ENCODE data around the gene HAGH. TPM values are rescaled to one million over a fixed set of nuclear protein-coding genes. Genes with fewer than 3 reads are reported as not detected.
"Not testable (repeated sequence)": the region's sequence is repeated elsewhere in the genome, so short reads cannot be mapped to it uniquely, and the experiment has no call there.

HAGH gene
- 31.1 TPM in 2 replicates for total RNA-seq
- long read RNA-seq, transcript HAGH-202 (9 exons, 2,984 nt): major isoform, 11 of 16 reads
- long read RNA-seq, partial matches to known transcripts: 1 of 16 reads
- long read RNA-seq, other reads (novel, unspliced or antisense): 3 of 16 reads

DNA sequence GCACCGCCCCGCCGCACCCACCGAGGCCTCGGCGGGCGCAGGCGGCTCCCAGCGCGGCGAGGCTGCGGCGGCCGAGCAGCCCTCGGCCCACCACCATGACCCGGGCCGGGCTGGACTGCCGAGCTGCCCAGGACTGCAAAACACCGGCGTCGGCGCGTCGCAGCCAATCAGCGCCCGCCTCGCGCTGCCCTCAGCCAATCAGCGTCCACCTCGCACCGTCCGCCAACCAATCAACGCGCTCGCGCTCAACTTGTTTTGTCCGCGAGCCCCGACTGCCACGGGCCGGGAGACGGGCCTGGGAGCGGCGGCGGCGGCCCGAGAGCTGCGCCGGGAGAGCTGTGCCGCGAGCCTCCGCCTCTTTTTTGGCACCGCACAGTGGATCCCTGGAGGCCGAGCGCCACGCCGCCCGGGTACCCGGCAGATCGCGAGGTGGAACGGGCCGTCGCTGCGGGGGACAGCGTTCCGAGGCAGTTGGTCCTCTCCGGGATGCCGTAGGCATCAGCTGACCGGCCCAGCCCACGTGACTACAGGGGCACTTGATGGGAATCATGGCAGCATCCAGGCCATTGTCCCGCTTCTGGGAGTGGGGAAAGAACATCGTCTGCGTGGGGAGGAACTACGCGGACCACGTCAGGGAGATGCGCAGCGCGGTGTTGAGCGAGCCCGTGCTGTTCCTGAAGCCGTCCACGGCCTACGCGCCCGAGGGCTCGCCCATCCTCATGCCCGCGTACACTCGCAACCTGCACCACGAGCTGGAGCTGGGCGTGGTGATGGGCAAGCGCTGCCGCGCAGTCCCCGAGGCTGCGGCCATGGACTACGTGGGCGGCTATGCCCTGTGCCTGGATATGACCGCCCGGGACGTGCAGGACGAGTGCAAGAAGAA, at the start of gene HAGH, which contains the start of gene FAHD1:
TSS of gene HAGH (minus strand) at position 135 of the 883 bp plus-strand sequence. CDS start at position 97, 38 bp downstream.
TSS of gene FAHD1 (plus strand) at position 516 of the 883 bp plus-strand sequence. CDS start at position 549, 33 bp downstream.
- peaks cover 37% of the 10 kb centered on the region for H3K4me1 Mint-ChIP-seq
- H3K9me3 Mint-ChIP-seq: no peaks in the 10 kb centered on the region
- H3K4me3 Mint-ChIP-seq: peak within 1 kb of the TSS; percentile 96
- DNase-seq (ENCODE audit: low read depth, low spot score): peak; percentile 94
- H3K36me3 Mint-ChIP-seq (ENCODE audit: low read depth): peaks cover 3% of the 10 kb centered on the region
- H3K27ac Mint-ChIP-seq (ENCODE audit: unreplicated experiment): peak within 1 kb of the TSS; percentile 97
- TF ChIP-seq CTCF (conservative IDR thresholded peaks at IDR 0.05): no peak
- H3K27me3 Mint-ChIP-seq (ENCODE audit: low read depth): no peaks in the 10 kb centered on the region

DNA sequence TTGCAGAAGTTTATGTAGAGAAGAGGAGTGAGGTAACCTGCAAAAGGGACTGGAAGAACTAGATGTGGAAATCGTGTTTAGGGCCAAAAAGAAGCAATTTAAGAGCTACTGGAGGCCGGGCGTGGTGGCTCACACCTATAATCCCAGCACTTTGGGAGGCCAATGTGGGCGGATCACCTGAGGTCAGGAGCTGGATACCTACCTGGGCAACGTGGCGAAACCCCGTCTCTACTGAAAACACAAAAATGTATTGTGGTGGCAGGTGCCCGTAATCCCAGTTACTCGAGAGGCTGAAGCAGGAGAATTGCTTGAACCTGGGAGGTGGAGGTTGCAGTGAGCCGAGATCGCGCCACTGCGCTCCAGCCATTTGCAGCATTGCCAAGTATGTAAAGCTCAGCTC, 49.4 kb upstream of the HAGH start:
- not testable (repeated sequence) for H3K9me3 Mint-ChIP-seq; H3K27ac Mint-ChIP-seq (ENCODE audit: unreplicated experiment); H3K36me3 Mint-ChIP-seq (ENCODE audit: low read depth); DNase-seq (ENCODE audit: low read depth, low spot score); H3K4me1 Mint-ChIP-seq; H3K4me3 Mint-ChIP-seq
- H3K27me3 Mint-ChIP-seq (ENCODE audit: low read depth): peaks cover 69% of the 10 kb centered on the region

DNA sequence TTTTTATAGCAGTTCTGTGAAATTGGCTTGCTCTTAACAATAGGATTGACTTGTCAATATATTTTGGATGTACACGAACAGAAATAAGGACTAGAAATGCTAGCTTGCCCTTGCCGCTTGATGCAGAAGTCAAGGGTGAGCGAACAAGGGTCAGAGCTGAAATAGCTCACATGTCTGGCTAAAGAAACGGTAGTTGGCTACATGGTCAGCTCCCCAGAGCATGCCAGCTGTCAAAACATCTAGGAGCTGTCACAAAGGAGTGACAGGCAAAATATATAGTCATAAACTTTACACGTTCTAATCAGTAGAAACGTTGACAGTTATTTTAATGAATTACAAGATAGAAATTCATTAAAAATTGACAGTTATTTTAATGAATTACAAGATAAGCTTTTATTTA, 48.2 kb upstream of the HAGH start:
- Mint-ChIP-seq H3K27me3 (ENCODE audit: low read depth) (peaks cover 77% of the 10 kb centered on the region), H3K9me3 (no peaks in the 10 kb centered on the region), H3K27ac (ENCODE audit: unreplicated experiment) (no peak overlapping the region), H3K36me3 (ENCODE audit: low read depth) (no peaks in the 10 kb centered on the region), H3K4me1 (no peaks in the 10 kb centered on the region), H3K4me3 (no peak overlapping the region)
- TF ChIP-seq CTCF (conservative IDR thresholded peaks at IDR 0.05): no peak
- DNase-seq (ENCODE audit: low read depth, low spot score): no peak

GRCh38 chr16:1871974-1872635, 45.5 kb upstream of the HAGH start, which contains the start of gene MEIOB:
Gene MEIOB (minus strand): TSS chr16:1872164. CDS start chr16:1868175, 3,989 bp downstream.
- H3K4me1 Mint-ChIP-seq: no peaks in the 10 kb centered on the region
- H3K36me3 Mint-ChIP-seq (ENCODE audit: low read depth): no peaks in the 10 kb centered on the region
- no peaks in the 10 kb centered on the region for H3K9me3 Mint-ChIP-seq
- H3K27ac Mint-ChIP-seq (ENCODE audit: unreplicated experiment): no peak within 1 kb of the TSS
- H3K4me3 Mint-ChIP-seq: no peak within 1 kb of the TSS
- peak; percentile 26 for DNase-seq (ENCODE audit: low read depth, low spot score)
- peaks cover 63% of the 10 kb centered on the region for H3K27me3 Mint-ChIP-seq (ENCODE audit: low read depth)
- TF ChIP-seq CTCF (conservative IDR thresholded peaks at IDR 0.05): no peak

GRCh38 chr16:1870365-1871082, 43.9 kb upstream of the HAGH start:
- no peak overlapping the region for H3K27ac Mint-ChIP-seq (ENCODE audit: unreplicated experiment)
- no peaks in the 10 kb centered on the region for H3K36me3 Mint-ChIP-seq (ENCODE audit: low read depth)
- H3K27me3 Mint-ChIP-seq (ENCODE audit: low read depth): peaks cover 68% of the 10 kb centered on the region
- DNase-seq (ENCODE audit: low read depth, low spot score): no peak
- H3K4me1 Mint-ChIP-seq: no peaks in the 10 kb centered on the region
- no peaks in the 10 kb centered on the region for H3K9me3 Mint-ChIP-seq
- no peak for TF ChIP-seq CTCF (conservative IDR thresholded peaks at IDR 0.05)
- H3K4me3 Mint-ChIP-seq: no peak overlapping the region
